Stimulated activated CD4-positive, alpha-beta T cell treated with anti-CD3 and anti-CD28 coated beads, Interleukin-4, amount 100 ng/mL, for 24 hours (primary cell): Measurements from ENCODE around the gene PET117.
"Not testable (repeated sequence)": the region's sequence is repeated elsewhere in the genome, so short reads cannot be mapped to it uniquely, and the experiment has no call there.

Source experiments
- DNase-seq: peaks from one replicate; pipeline ENCODE4 v3.0.0-alpha.2; 2020

PET117 gene

DNA sequence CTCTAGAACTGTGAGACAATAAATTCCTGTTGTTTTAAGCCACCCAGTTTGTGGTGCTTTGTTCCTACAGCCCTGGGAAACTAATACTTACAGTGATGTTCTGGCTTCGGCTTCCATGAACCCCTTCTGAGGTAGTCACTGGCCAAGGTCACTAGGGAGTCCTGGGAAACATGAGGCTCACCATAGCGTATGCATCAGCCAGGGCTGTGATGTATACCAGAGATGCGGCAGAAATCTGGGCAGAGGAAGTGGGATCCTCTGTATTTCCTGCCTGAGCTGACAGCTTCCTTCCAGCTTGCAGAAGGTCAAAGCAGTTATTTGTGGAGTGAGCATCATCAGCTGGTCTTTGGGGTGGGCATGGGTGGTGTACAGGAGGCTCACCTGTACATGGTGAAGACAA is 27.9 kb downstream of the PET117 start:
- DNase-seq, result no peak

DNA sequence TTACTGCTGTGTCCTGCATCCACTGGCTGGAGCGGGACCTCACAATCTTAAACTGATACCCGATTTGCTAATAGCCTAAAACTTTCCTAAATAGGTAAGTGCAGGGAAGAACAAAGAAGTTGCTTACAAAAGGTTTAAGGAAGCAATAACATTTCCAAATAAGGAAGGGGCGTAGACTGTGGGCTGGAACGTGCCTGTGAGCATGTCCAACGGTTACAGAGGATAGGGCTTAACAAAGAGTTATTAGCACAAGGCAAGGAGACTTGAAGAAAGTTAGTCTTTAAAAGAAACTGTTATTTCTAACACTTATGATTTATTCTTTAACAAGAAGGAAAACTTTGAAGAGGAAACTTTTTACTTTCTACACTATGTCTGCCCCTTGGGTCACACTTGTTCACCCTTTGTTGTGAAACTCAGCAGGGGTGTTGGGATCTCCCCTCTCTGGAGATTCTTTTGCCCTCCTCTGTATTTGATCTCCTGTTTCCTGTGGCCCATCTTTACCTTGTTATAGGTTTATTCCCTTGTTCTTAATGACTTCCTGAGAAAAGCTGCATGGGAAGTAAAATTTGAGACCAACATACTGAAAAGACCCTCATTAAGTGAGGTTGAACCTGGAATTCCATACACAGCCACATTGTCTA is 28.7 kb downstream of the PET117 start:
- DNase-seq, result no peak

GRCh38 chr20:18166950-18167349 is 29.3 kb downstream of the PET117 start:
- DNase-seq, result no peak

GRCh38 chr20:18172379-18172778 is 34.7 kb downstream of the PET117 start:
- no peak for DNase-seq

DNA sequence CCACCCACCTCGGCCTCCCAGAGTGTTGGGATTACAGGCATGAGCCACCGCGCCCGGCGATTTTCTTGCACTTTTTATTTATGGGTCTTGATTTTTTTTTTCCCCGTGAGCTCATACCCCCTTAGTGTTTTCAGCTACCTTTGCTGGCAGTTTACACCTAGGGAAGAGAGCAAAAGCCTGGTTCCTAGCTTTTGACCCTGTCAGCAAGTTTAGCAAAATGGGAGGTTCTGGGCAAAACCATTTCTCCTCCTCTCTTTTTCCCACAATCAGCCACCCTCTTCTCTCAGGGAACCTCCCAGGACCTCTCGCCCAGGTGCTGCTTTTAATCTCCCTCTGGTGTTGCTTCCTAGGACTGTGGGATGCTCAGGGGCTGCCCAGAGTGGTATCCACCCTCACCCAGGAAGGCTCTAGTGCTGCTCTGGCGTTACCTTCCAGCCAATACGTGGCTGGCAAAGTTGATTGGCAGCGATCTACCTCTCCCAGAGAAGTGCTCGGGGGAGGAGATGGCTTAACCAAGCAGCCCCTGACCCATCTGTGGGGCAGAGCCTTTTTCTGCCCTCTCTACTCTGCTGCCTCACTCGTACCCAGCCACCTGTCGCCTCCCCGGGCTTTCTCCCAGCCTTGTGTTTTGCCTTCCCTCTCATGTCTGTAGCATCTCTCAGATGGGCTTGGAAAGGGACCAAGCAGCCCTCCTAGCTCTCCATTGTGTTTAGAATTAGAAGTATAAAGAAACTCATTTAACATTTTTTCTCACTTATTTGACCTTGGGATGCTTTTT is 37.4 kb downstream of the PET117 start:
- DNase-seq, result no peak

- DNase-seq, result no peak
Measured at GRCh38 chr20:18176318-18176785, 38.7 kb downstream of the PET117 start.

DNA sequence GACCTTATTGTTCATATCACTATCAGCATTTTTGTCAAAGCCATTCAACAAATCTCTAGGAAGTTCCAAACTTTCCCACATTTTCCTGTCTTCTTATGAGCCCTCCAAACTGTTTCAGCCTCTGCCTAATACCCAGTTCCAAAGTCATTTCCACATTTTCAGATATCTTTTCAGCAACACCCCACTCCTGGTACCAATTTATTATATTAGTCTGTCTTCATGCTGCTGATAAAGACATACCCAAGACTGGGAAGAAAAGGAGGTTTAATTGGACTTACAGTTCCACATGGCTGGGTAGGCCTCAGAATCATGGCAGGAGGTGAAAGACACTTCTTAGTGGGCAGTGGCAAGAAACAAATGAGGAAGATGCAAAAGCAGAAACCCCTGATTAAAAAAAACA is 42.7 kb downstream of the PET117 start:
- not testable (repeated sequence) for DNase-seq

- no peak for DNase-seq
Measured at GRCh38 chr20:18180815-18181214, 43.2 kb downstream of the PET117 start.

- no peak for DNase-seq
Measured at GRCh38 chr20:18187020-18187419, 49.4 kb downstream of the PET117 start.

GRCh38 chr20:18188434-18188833 is 50.8 kb downstream of the PET117 start:
- no peak for DNase-seq

DNA sequence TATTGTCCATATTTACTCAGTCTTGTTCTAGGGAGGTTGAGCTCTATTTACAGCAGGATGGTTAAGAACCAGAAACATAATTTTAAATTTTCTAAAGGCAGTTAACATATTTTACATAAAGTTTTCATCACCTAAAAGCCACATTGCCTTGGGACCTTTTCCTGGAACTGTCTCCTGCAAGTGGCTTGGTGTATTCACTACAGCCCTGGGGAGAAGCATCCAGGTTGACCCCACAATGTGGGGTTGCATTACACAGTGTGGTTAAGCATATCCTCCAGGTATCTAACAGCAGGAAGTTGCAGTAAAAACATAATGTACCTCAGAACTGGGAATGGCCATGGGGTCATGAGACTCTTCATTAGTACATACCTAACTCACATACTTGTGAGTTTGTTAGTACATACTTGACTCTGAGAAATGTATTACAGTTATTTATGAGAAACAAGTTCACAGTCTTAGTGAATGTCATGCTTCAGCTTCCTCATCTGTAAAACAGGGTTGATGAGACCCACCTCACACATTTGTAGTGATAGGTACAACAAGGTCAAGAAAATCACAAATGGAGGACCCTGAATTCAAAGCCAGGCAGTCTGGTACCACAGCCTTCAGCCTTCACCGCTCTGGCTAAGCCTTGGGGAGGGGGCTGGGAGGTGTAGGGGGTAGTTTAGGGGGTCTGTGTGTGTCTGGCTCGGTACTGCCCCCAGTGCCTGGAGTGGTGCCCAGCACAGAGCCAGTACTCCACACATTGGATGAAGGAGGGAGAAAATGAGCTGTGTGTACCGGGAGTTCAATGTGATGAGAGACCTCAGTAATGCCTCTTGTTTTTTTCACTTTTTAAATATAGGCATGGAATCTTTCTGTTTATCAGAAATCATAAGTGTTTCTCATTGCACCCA is 52.9 kb downstream of the PET117 start:
- no peak for DNase-seq

- no peak for DNase-seq
Measured at GRCh38 chr20:18191306-18191705, 53.6 kb downstream of the PET117 start.
